WERI-Rb-1 (cell line): ENCODE measurements around the gene C4orf46.

Source experiments
- DNase-seq: peaks from one replicate; pipeline ENCODE4 v3.0.0-alpha.2; 2020
- H3K27ac ChIP-seq: fragments of 250-450 bp; sonication (Bioruptor Pico); 2 replicates; pipeline ENCODE4 v1.5.1; 2020; ENCODE audit warnings: mild to moderate bottlenecking, moderate library complexity
- H3K27me3 ChIP-seq: fragments of 250-450 bp; sonication (Bioruptor Pico); 2 replicates; pipeline ENCODE4 v1.5.1; 2021; ENCODE audit warnings: mild to moderate bottlenecking, low read depth, moderate library complexity; ENCODE audit not compliant: insufficient read depth, severe bottlenecking
- H3K36me3 ChIP-seq: fragments of 250-450 bp; sonication (Bioruptor Pico); 2 replicates; pipeline ENCODE4 v1.5.1; 2020; ENCODE audit warnings: mild to moderate bottlenecking, moderate library complexity
- H3K4me3 ChIP-seq: 2 replicates; pipeline ENCODE4 v1.5.1; 2011; ENCODE audit warnings: low read depth, mild to moderate bottlenecking, control low read depth, low read length
- H3K9me3 ChIP-seq: fragments of 250-450 bp; sonication (Bioruptor Pico); 2 replicates; pipeline ENCODE4 v1.5.1; 2021; ENCODE audit warnings: mild to moderate bottlenecking, moderate library complexity; ENCODE audit not compliant: severe bottlenecking
- TF ChIP-seq, protein P1 (sequence below): IDR thresholded peaks from 2 replicates; pipeline ENCODE4 v1.5.1; 2011; ENCODE audit warnings: low read depth, mild to moderate bottlenecking, control low read depth, inconsistent platforms, low read length

C4orf46 gene

DNA sequence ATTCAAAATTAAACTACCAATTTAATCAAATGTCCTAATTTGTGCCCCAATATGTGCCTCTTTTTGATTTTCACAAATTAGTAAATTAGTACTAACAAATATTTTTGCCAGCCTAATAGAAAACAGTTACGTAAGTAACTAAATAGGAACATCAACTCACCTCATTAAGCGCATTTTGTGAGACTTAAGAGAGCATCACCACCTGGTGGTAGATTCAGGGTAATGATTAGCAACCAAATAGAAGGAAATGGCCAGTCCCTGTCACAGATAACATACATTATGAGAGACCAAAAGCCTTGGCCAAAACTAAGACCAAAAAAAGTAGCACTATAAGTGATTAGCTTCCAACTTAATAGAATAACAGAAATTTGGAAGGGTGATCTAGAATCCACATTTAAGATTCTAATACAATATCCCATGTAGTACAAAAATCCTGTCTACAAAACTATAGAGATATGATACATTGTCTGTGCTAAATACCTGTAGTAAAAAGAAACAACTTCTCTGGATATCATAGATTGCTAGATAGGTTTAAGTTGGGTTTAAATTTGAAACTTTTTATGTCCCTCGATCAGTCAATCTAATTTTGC, 46.7 kb downstream of the C4orf46 start:
- no peak overlapping the region for H3K27ac ChIP-seq
- no peaks in the 10 kb centered on the region for H3K36me3 ChIP-seq
- no peaks in the 10 kb centered on the region for H3K9me3 ChIP-seq
- DNase-seq, result no peak
- TF ChIP-seq, protein P1, sequence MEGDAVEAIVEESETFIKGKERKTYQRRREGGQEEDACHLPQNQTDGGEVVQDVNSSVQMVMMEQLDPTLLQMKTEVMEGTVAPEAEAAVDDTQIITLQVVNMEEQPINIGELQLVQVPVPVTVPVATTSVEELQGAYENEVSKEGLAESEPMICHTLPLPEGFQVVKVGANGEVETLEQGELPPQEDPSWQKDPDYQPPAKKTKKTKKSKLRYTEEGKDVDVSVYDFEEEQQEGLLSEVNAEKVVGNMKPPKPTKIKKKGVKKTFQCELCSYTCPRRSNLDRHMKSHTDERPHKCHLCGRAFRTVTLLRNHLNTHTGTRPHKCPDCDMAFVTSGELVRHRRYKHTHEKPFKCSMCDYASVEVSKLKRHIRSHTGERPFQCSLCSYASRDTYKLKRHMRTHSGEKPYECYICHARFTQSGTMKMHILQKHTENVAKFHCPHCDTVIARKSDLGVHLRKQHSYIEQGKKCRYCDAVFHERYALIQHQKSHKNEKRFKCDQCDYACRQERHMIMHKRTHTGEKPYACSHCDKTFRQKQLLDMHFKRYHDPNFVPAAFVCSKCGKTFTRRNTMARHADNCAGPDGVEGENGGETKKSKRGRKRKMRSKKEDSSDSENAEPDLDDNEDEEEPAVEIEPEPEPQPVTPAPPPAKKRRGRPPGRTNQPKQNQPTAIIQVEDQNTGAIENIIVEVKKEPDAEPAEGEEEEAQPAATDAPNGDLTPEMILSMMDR, result peak; percentile 65
- H3K4me3 ChIP-seq, result no peak overlapping the region
- no peaks in the 10 kb centered on the region for H3K27me3 ChIP-seq

DNA sequence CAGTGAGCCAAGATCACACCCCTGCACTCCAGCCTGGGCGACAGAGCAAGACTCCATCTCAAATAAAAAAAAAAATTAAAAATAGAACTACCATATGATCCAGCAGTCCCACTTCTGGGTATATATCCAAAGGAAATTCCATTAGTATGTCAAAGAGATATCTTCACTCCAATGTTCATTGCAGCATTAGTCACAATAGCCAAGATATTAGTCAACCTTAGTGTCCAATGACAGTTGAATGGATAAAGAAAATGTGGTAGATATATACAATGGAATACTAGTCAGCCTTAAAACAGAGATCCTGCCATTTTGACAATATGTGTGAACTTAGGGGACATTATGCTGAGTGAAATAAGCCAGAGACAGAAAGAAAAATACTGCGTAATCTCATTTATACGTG, 49.4 kb downstream of the C4orf46 start:
- Histone ChIP-seq H3K4me3 (no peak overlapping the region), H3K27ac (no peak overlapping the region), H3K27me3 (no peaks in the 10 kb centered on the region), H3K36me3 (no peaks in the 10 kb centered on the region), H3K9me3 (no peaks in the 10 kb centered on the region)
- no peak for DNase-seq
- TF ChIP-seq, protein P1, result no peak

DNA sequence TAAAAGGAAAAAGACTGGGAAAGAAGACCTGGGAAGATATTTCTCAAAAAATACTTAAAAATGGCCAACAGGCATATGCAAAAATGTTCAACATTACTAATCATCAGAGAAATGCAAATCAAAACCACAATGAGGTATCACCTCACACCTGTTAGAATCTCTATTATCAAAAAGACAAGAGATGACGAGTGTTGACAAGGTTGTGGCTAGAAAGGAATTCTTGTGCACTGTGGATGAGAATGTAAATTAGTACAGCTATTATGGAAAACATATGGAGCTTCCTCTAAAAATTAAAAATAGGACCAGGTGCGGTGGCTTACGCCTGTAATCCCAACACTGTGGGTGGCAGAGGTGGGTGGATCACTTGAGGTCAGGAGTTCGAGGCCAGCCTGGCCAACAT, 50.0 kb downstream of the C4orf46 start:
- no peak overlapping the region for H3K27ac ChIP-seq
- no peaks in the 10 kb centered on the region for H3K9me3 ChIP-seq
- DNase-seq, result no peak
- H3K36me3 ChIP-seq, result no peaks in the 10 kb centered on the region
- H3K27me3 ChIP-seq, result no peaks in the 10 kb centered on the region
- TF ChIP-seq, protein P1, result no peak
- H3K4me3 ChIP-seq, result no peak overlapping the region

DNA sequence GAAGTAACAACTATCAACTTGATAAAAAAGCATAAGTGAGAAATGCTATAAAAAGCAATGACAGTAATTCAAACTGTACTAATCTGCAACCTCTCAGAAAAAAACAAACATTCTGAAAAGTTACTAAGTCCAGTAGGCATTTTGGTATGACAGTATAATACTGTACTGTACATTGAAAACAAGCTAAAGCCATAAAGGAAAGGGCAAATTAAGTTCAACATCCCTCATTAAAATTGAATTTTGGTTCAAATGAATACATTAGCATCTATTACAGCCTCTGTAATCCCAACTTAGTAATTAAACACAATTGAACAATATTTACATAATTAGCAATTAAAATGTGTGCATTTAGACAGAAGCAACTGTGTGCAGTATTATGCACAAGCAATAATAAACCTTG, 53.7 kb downstream of the C4orf46 start:
- TF ChIP-seq, protein P1, result no peak

More for the DNA sequence above, 53.7 kb downstream of the C4orf46 start:
- Histone ChIP-seq H3K4me3 (no peak overlapping the region), H3K27me3 (no peaks in the 10 kb centered on the region), H3K36me3 (no peaks in the 10 kb centered on the region), H3K27ac (no peak overlapping the region), H3K9me3 (no peaks in the 10 kb centered on the region)
- DNase-seq, result no peak
